Endothelial cell of umbilical vein (primary cell): ENCODE data around the gene USH2A. TPM values are rescaled to one million over a fixed set of nuclear protein-coding genes. Genes with fewer than 3 reads are reported as not detected.

Source experiments
- BruUV-seq: library from RNA; stranded (reverse); fragments of 400-500 nt; replicated peaks from 2 replicates; lab custom pipeline; 2021; lab: Mats Ljungman, UMichigan
- CTCF ChIA-PET: fragments of 300-600, 350-600 bp; sonication (Branson Sonifier 250); formaldehyde crosslinking; loops from one replicate; lab custom pipeline; 2021; ENCODE audit warnings: antibody characterized with exemption, inconsistent platforms; lab: Charles Lee
- POLR2A ChIA-PET: fragments of 300-600, 350-600 bp; sonication (Branson Sonifier 250); formaldehyde crosslinking; loops from one replicate; lab custom pipeline; 2021; ENCODE audit warnings: antibody characterized with exemption, inconsistent platforms; lab: Charles Lee
- DNase-seq: peaks from one replicate; pipeline ENCODE4 v3.0.0-alpha.2; 2011; ENCODE audit warnings: low read depth, low spot score
- FAIRE-seq: peaks from 2 replicates; lab custom pipeline; 2011; peaks lifted over from hg19 to GRCh38; lab: Jason Lieb, UNC
- H2AFZ ChIP-seq: 2 replicates; pipeline ENCODE4 v1.6.0; 2012; ENCODE audit warnings: low read depth, low read length, control low read depth, inconsistent platforms
- H3K27ac ChIP-seq: 2 replicates; pipeline ENCODE4 v1.5.1; 2011; ENCODE audit warnings: low read depth, mild to moderate bottlenecking, control low read depth, low read length, moderate library complexity; ENCODE audit not compliant: insufficient read depth
- H3K27me3 ChIP-seq, 2 experiments: 2 replicates each; pipeline versions ENCODE4 v1.6.0 to v1.6.1; 2011; ENCODE audit warnings: low read length in 2 of 2, mixed read lengths in 1 of 2; ENCODE audit not compliant: control insufficient read depth in 2 of 2, insufficient read depth in 2 of 2
- H3K36me3 ChIP-seq, 2 experiments: 2 replicates in 1 of 2; 3 replicates in 1 of 2; pipeline ENCODE4 v1.5.1; 2011; ENCODE audit warnings: low read length in 2 of 2, mild to moderate bottlenecking in 1 of 2, moderate library complexity in 1 of 2; ENCODE audit not compliant: control insufficient read depth in 2 of 2, insufficient read depth in 2 of 2; ENCODE audit errors: extremely low read depth in 1 of 2
- H3K4me1 ChIP-seq: 3 replicates; pipeline ENCODE4 v1.5.1; 2011; ENCODE audit warnings: mild to moderate bottlenecking, low read length; ENCODE audit not compliant: control insufficient read depth, insufficient read depth; ENCODE audit errors: extremely low read depth
- H3K4me2 ChIP-seq: 2 replicates; pipeline ENCODE4 v1.6.1; 2011; ENCODE audit warnings: low read length, control low read depth, mixed read lengths; ENCODE audit not compliant: insufficient read depth
- H3K4me3 ChIP-seq, 3 experiments: fragments of 200-600 bp in 1 of 3; sonication (generic), shearing (Covaris generic) in 1 of 3; replicated peaks in 1 of 3; 2 replicates each; pipeline ENCODE4 v1.5.1; 2011 to 2016; ENCODE audit warnings: control low read depth in 3 of 3, low read length in 3 of 3, mild to moderate bottlenecking in 2 of 3, inconsistent platforms in 1 of 3, low read depth in 1 of 3, moderate library complexity in 1 of 3; ENCODE audit not compliant: insufficient read depth in 1 of 3
- H3K79me2 ChIP-seq: 2 replicates; pipeline ENCODE4 v1.6.0; 2012; ENCODE audit warnings: low read length, inconsistent platforms; ENCODE audit not compliant: control insufficient read depth, insufficient read depth
- H3K9ac ChIP-seq: replicated peaks from 2 replicates; pipeline ENCODE3; 2011; ENCODE audit warnings: low read length, control low read depth; ENCODE audit not compliant: insufficient read depth; ENCODE audit errors: extremely low read depth
- H3K9me1 ChIP-seq: replicated peaks from 3 replicates; pipeline ENCODE4 v1.6.0; 2011; ENCODE audit warnings: mild to moderate bottlenecking, low read length; ENCODE audit not compliant: control insufficient read depth, insufficient read depth; ENCODE audit errors: extremely low read depth
- H3K9me3 ChIP-seq: replicated peaks from 2 replicates; pipeline ENCODE4 v1.5.1; 2012; ENCODE audit warnings: low read length, inconsistent platforms; ENCODE audit not compliant: control insufficient read depth, insufficient read depth
- H4K20me1 ChIP-seq: replicated peaks from 2 replicates; pipeline ENCODE3; 2011; ENCODE audit warnings: mild to moderate bottlenecking, low read length; ENCODE audit not compliant: control insufficient read depth, insufficient read depth; ENCODE audit errors: extremely low read depth
- EZH2 ChIP-seq: IDR thresholded peaks from 2 replicates; pipeline ENCODE4 v1.6.1; 2012; ENCODE audit warnings: borderline replicate concordance, low read depth, mild to moderate bottlenecking, moderate library complexity, low read length, inconsistent platforms; ENCODE audit not compliant: severe bottlenecking
- FOS ChIP-seq: IDR thresholded peaks from 2 replicates; pipeline ENCODE4 v1.6.1; 2011; ENCODE audit warnings: mild to moderate bottlenecking, low read length, moderate library complexity, borderline replicate concordance; ENCODE audit not compliant: insufficient read depth
- GATA2 ChIP-seq: IDR thresholded peaks from 2 replicates; pipeline ENCODE4 v1.7.0; 2011; ENCODE audit warnings: low read depth, mild to moderate bottlenecking, moderate library complexity, mixed read lengths, low read length; ENCODE audit not compliant: insufficient read length, insufficient read depth
- JUN ChIP-seq: IDR thresholded peaks from 2 replicates; pipeline ENCODE4 v1.6.1; 2011; ENCODE audit warnings: borderline replicate concordance, low read depth; ENCODE audit not compliant: insufficient read length, insufficient read depth
- MYC ChIP-seq: IDR thresholded peaks from one replicate; pipeline ENCODE4 v1.6.1; 2011; ENCODE audit warnings: mild to moderate bottlenecking, low read depth, low read length
- POLR2A ChIP-seq: IDR thresholded peaks from 2 replicates; pipeline ENCODE4 v1.6.1; 2012; ENCODE audit warnings: low read depth, mild to moderate bottlenecking, control low read depth, low read length
- POLR2AphosphoS5 ChIP-seq: IDR thresholded peaks from 2 replicates; pipeline ENCODE4 v1.6.1; 2012; ENCODE audit warnings: low read depth, mild to moderate bottlenecking, control low read depth, low read length, moderate library complexity; ENCODE audit not compliant: insufficient read depth
- dilution Hi-C: fragments of 300-500 bp; cut with MboI; formaldehyde crosslinking; loops from one replicate; pipeline ENCODE4 v1.15.0; 2019; ENCODE audit warnings: low sequenced_read_pairs; ENCODE audit not compliant: extremely low pct_ligation_motif_present
- intact Hi-C: fragments of 100-400 bp; cut with micrococcal nuclease; formaldehyde crosslinking; loops from one replicate; pipeline ENCODE4 v1.10.0; 2022
- polyA plus RNA-seq, 4 experiments: library from polyadenylated mRNA; depleted of rRNA in 3 of 4; stranded (reverse) in 3 of 4; unstranded in 1 of 4; fragments of >200 nt; gene quantifications; 2 replicates each; pipeline versions ENCODE4 v1.2.1 to v1.2.3, GENCODE V29; 2011 to 2012; ENCODE audit warnings: missing spikeins in 1 of 4
- total RNA-seq: library from RNA; stranded (reverse); gene quantifications from 2 replicates; pipeline ENCODE4 v1.2.3, GENCODE V29; 2021
- TF ChIP-seq, protein P1 (sequence below), 2 donors: IDR thresholded peaks; 1 replicate in 1 of 2; 2 replicates in 1 of 2; pipeline ENCODE4 v1.5.1; 2011; ENCODE audit warnings: low read length in 2 of 2, mild to moderate bottlenecking in 2 of 2, moderate library complexity in 2 of 2, control low read depth in 1 of 2, inconsistent platforms in 1 of 2, low read depth in 1 of 2; ENCODE audit not compliant: insufficient read depth in 1 of 2; ENCODE audit errors: extremely low read depth in 1 of 2
- TF ChIP-seq, protein P2 (sequence below): IDR thresholded peaks from 2 replicates; pipeline ENCODE4 v1.6.1; 2011; ENCODE audit not compliant: insufficient read depth, insufficient read length

USH2A gene
- total and polyA plus RNA-seq, 2 donors (not counting 3 experiments of a cell fraction or from before 2014, with no cell fraction given) = not detected

DNA sequence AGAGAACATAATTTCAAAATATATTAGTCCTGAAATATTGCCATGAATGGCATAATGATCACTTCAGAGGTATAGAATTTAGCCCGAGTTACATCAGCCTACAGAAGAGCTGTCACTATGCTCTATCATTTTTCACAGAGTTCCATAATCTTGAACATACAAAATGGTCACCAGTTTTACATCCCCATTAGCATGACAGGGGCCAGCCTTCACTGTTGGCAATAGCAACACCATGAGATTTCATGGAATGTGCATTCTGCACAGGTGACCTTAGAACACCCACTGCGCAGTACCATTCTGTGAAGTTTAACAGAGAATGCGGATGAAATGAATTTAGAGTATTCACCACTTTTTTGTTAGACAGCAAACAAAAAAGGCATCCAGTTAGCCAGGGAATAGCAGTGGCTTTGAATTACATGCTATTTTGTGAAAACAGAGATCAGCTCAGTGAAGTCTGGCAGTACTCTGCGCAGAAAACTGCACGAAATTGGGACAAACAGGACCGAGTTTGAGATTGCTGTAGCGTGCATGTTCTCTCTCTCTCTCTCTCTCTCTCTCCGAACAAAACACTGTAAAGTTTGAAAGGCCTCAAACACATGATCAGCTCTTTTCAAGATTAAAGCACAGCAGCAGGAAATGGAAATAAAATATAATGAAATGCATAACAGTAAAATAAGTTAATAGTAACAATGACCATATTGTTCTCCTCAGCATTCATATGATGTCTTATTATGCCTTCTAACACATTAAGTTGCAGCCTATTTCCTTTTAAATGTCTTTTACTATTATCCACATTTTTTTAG lies 349.3 kb downstream of the USH2A start:
- CTCF ChIA-PET = no interaction called here
- Histone ChIP-seq H3K4me1 (no peaks in the 10 kb centered on the region), H3K4me3 (no peak overlapping the region), H3K9me1 (no peaks in the 10 kb centered on the region), H3K4me2 (no peak overlapping the region), H3K9ac (no peak overlapping the region), H3K9me3 (no peaks in the 10 kb centered on the region), H4K20me1 (no peaks in the 10 kb centered on the region), H3K27ac (no peak overlapping the region), H3K36me3 (no peaks in the 10 kb centered on the region), H2AFZ (no peak overlapping the region), H3K27me3 (no peaks in the 10 kb centered on the region), H3K79me2 (no peaks in the 10 kb centered on the region)
- BruUV-seq = no TSS peak
- DNase-seq = no peak
- POLR2A ChIA-PET = no interaction called here
- no peak for TF ChIP-seq GATA2
- TF ChIP-seq POLR2A = no peak
- no peak for TF ChIP-seq JUN
- TF ChIP-seq, protein P1, sequence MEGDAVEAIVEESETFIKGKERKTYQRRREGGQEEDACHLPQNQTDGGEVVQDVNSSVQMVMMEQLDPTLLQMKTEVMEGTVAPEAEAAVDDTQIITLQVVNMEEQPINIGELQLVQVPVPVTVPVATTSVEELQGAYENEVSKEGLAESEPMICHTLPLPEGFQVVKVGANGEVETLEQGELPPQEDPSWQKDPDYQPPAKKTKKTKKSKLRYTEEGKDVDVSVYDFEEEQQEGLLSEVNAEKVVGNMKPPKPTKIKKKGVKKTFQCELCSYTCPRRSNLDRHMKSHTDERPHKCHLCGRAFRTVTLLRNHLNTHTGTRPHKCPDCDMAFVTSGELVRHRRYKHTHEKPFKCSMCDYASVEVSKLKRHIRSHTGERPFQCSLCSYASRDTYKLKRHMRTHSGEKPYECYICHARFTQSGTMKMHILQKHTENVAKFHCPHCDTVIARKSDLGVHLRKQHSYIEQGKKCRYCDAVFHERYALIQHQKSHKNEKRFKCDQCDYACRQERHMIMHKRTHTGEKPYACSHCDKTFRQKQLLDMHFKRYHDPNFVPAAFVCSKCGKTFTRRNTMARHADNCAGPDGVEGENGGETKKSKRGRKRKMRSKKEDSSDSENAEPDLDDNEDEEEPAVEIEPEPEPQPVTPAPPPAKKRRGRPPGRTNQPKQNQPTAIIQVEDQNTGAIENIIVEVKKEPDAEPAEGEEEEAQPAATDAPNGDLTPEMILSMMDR (IDR thresholded peaks at IDR 0.05; ENCODE audit: extremely low read depth in 1 of 2, insufficient read depth in 1 of 2, low read depth in 1 of 2, low read length in 2 of 2) = no peak
- TF ChIP-seq, protein P2, sequence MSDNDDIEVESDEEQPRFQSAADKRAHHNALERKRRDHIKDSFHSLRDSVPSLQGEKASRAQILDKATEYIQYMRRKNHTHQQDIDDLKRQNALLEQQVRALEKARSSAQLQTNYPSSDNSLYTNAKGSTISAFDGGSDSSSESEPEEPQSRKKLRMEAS = no peak
- no peak for TF ChIP-seq EZH2
- TF ChIP-seq FOS = no peak
- TF ChIP-seq MYC = no peak
- no peak for TF ChIP-seq POLR2AphosphoS5
- FAIRE-seq = no peak
- dilution Hi-C loops (no loop called here), intact Hi-C loops (no loop called here)
